SK-N-SH (cell line): Measurements from ENCODE around the gene PPP1R12B. TPM values are rescaled to one million over a fixed set of nuclear protein-coding genes. Genes with fewer than 3 reads are reported as not detected.

Experiments used
- CTCF ChIA-PET: fragments of 300-600, 350-600 bp; formaldehyde crosslinking; extraction: SDS; loops from one replicate; lab custom pipeline; 2021; lab: Yijun Ruan, JAX
- POLR2A ChIA-PET: fragments of 350-600 bp; sonication (Branson Sonifier 250); formaldehyde crosslinking; extraction: SDS; loops from one replicate; lab custom pipeline; 2020; ENCODE audit warnings: antibody characterized with exemption, inconsistent platforms; lab: Yijun Ruan, JAX
- DNase-seq: peaks from one replicate; pipeline ENCODE4 v3.0.0; 2012
- H2AFZ ChIP-seq: fragments of 200-600 bp; sonication (generic); 2 replicates; pipeline ENCODE4 v1.8.1; 2016; ENCODE audit warnings: antibody characterized with exemption, mild to moderate bottlenecking, low read depth
- H3F3A ChIP-seq: fragments of 200-600 bp; sonication (generic); replicated peaks from 2 replicates; pipeline ENCODE3; 2016; ENCODE audit warnings: antibody characterized with exemption, mild to moderate bottlenecking; ENCODE audit not compliant: insufficient read depth
- H3K27ac ChIP-seq, 2 experiments: fragments of 200-500 bp in 1 of 2; fragments of 200-600 bp in 1 of 2; sonication (Bioruptor generic) in 1 of 2; sonication (generic), shearing (Covaris generic) in 1 of 2; 2 replicates each; pipeline versions ENCODE4 v1.5.1 to v1.6.1; 2014 to 2016; ENCODE audit warnings: low read depth in 2 of 2, inconsistent platforms in 1 of 2, low read length in 1 of 2, mild to moderate bottlenecking in 1 of 2, mixed read lengths in 1 of 2
- H3K27me3 ChIP-seq: fragments of 200-600 bp; sonication (generic), shearing (Covaris generic); 2 replicates; pipeline ENCODE4 v1.6.1; 2016; ENCODE audit warnings: mixed run types; ENCODE audit not compliant: insufficient read depth
- H3K36me3 ChIP-seq, 2 experiments: fragments of 200-500 bp in 1 of 2; fragments of 200-600 bp in 1 of 2; sonication (Bioruptor generic) in 1 of 2; sonication (generic) in 1 of 2; replicated peaks in 1 of 2; 2 replicates each; pipeline versions ENCODE3 to v1.5.1; 2014 to 2016; ENCODE audit warnings: low read length in 1 of 2, mild to moderate bottlenecking in 1 of 2; ENCODE audit not compliant: insufficient read depth in 2 of 2, control insufficient read depth in 1 of 2
- H3K4me1 ChIP-seq, 2 experiments: fragments of 200-500 bp in 1 of 2; fragments of 200-600 bp in 1 of 2; sonication (Bioruptor generic) in 1 of 2; sonication (generic), shearing (Covaris generic) in 1 of 2; 2 replicates each; pipeline versions ENCODE4 v1.5.1 to v1.6.1; 2014 to 2016; ENCODE audit warnings: low read depth in 1 of 2, low read length in 1 of 2, mixed run types in 1 of 2; ENCODE audit not compliant: insufficient read depth in 2 of 2, control insufficient read depth in 1 of 2
- H3K4me2 ChIP-seq: fragments of 200-600 bp; sonication (generic), shearing (Covaris generic); 2 replicates; pipeline ENCODE4 v1.6.1; 2017; ENCODE audit warnings: mixed run types
- H3K4me3 ChIP-seq, 2 experiments: fragments of 200-500 bp in 1 of 2; fragments of 200-600 bp in 1 of 2; sonication (Bioruptor generic) in 1 of 2; sonication (generic), shearing (Covaris generic) in 1 of 2; 2 replicates each; pipeline versions ENCODE4 v1.5.1 to v1.8.1; 2014 to 2016; ENCODE audit warnings: low read depth in 2 of 2, inconsistent platforms in 1 of 2, low read length in 1 of 2, mild to moderate bottlenecking in 1 of 2, mixed read lengths in 1 of 2, moderate library complexity in 1 of 2
- H3K79me2 ChIP-seq: fragments of 200-600 bp; sonication (generic); 2 replicates; pipeline ENCODE4 v1.8.1; 2017; ENCODE audit warnings: mild to moderate bottlenecking; ENCODE audit not compliant: insufficient read depth
- H3K9ac ChIP-seq: fragments of 200-600 bp; sonication (generic); 2 replicates; pipeline ENCODE4 v1.6.1; 2017; ENCODE audit warnings: mixed run types
- H3K9me2 ChIP-seq: fragments of 200-600 bp; sonication (generic); 2 replicates; pipeline ENCODE4 v1.6.1; 2017; ENCODE audit warnings: mixed run types
- H3K9me3 ChIP-seq: fragments of 200-600 bp; sonication (generic); 2 replicates; pipeline ENCODE4 v1.6.1; 2017; ENCODE audit warnings: mixed run types, mild to moderate bottlenecking, moderate library complexity
- H4K20me1 ChIP-seq: fragments of 200-600 bp; sonication (generic); 2 replicates; pipeline ENCODE4 v1.6.1; 2017; ENCODE audit warnings: mild to moderate bottlenecking, mixed run types; ENCODE audit not compliant: insufficient read depth
- CHD2 ChIP-seq: fragments of 150-350 bp; IDR thresholded peaks from 2 replicates; pipeline ENCODE4 v1.6.1; 2018; ENCODE audit warnings: low read length; ENCODE audit not compliant: partially characterized antibody
- FOSL2 ChIP-seq: IDR thresholded peaks from 2 replicates; pipeline ENCODE4 v1.4.0; 2012; ENCODE audit warnings: low read depth, mild to moderate bottlenecking, moderate library complexity, borderline replicate concordance
- FOXM1 ChIP-seq: IDR thresholded peaks from 2 replicates; pipeline ENCODE4 v1.4.0; 2012; ENCODE audit warnings: low read depth, mild to moderate bottlenecking
- MXI1 ChIP-seq: IDR thresholded peaks from 2 replicates; pipeline ENCODE4 v1.6.1; 2012; ENCODE audit warnings: mild to moderate bottlenecking, low read depth, low read length, improper control_type of control experiment
- NFIC ChIP-seq: IDR thresholded peaks from 2 replicates; pipeline ENCODE4 v1.4.0; 2012; ENCODE audit warnings: borderline replicate concordance
- NRF1 ChIP-seq: IDR thresholded peaks from 2 replicates; pipeline ENCODE4 v1.6.1; 2012; ENCODE audit warnings: low read depth, mild to moderate bottlenecking, low read length
- POLR2AphosphoS5 ChIP-seq: IDR thresholded peaks from 2 replicates; pipeline ENCODE4 v1.6.1; 2012; ENCODE audit warnings: low read depth, low read length
- RCOR1 ChIP-seq: fragments of 150-350 bp; IDR thresholded peaks from 2 replicates; pipeline ENCODE4 v1.6.1; 2017; ENCODE audit warnings: antibody characterized with exemption, low read length
- RXRA ChIP-seq: IDR thresholded peaks from 2 replicates; pipeline ENCODE4 v1.4.0; 2012; ENCODE audit warnings: low read depth, mild to moderate bottlenecking, borderline replicate concordance
- SIN3A ChIP-seq: IDR thresholded peaks from 2 replicates; pipeline ENCODE4 v1.6.1; 2012; ENCODE audit warnings: low read depth, mild to moderate bottlenecking, low read length, moderate library complexity, borderline replicate concordance
- SMC3 ChIP-seq: IDR thresholded peaks from 2 replicates; pipeline ENCODE4 v1.6.1; 2012; ENCODE audit warnings: low read depth, low read length, improper control_type of control experiment
- TAF1 ChIP-seq: IDR thresholded peaks from 2 replicates; pipeline ENCODE4 v1.6.1; 2012; ENCODE audit warnings: low read depth, mild to moderate bottlenecking, low read length, moderate library complexity, borderline replicate concordance
- TCF12 ChIP-seq: IDR thresholded peaks from 2 replicates; pipeline ENCODE4 v1.4.0; 2012
- TEAD4 ChIP-seq: IDR thresholded peaks from 2 replicates; pipeline ENCODE4 v1.4.0; 2012; ENCODE audit warnings: mild to moderate bottlenecking, borderline replicate concordance; ENCODE audit not compliant: insufficient read depth
- WGBS: methylation state at CpG from one replicate; pipeline ENCODE4 v1.1.6; 2017; ENCODE audit warnings: low lambda C conversion rate; 5-methylcytosine and 5-hydroxymethylcytosine counted together
- polyA plus RNA-seq, 3 experiments: library from polyadenylated mRNA; depleted of rRNA; stranded (reverse); fragments of >200 nt; gene quantifications; 2 replicates each; pipeline ENCODE4 v1.2.3, GENCODE V29; 2012
- TF ChIP-seq, protein P1 (sequence below): IDR thresholded peaks from 2 replicates; pipeline ENCODE4 v1.4.0; 2012; ENCODE audit warnings: low read depth
- TF ChIP-seq, protein P2 (sequence below): IDR thresholded peaks from 2 replicates; pipeline ENCODE4; 2012
- TF ChIP-seq, protein P3 (sequence below): fragments of 150-350 bp; IDR thresholded peaks from 2 replicates; pipeline ENCODE4 v1.6.1; 2016; ENCODE audit warnings: mild to moderate bottlenecking, low read depth, low read length
- TF ChIP-seq, protein P4 (sequence below): IDR thresholded peaks from 2 replicates; pipeline ENCODE4 v1.4.0; 2012; ENCODE audit warnings: low read depth, borderline replicate concordance
- TF ChIP-seq, protein P5 (sequence below): fragments of 150-350 bp; IDR thresholded peaks from 2 replicates; pipeline ENCODE4 v1.6.1; 2017; ENCODE audit warnings: antibody characterized with exemption, low read length, low read depth, borderline replicate concordance

The PPP1R12B gene
- polyA plus RNA-seq, 1 of the 3 experiments (the other 2 are of a cell fraction), result 2.8 TPM

DNA sequence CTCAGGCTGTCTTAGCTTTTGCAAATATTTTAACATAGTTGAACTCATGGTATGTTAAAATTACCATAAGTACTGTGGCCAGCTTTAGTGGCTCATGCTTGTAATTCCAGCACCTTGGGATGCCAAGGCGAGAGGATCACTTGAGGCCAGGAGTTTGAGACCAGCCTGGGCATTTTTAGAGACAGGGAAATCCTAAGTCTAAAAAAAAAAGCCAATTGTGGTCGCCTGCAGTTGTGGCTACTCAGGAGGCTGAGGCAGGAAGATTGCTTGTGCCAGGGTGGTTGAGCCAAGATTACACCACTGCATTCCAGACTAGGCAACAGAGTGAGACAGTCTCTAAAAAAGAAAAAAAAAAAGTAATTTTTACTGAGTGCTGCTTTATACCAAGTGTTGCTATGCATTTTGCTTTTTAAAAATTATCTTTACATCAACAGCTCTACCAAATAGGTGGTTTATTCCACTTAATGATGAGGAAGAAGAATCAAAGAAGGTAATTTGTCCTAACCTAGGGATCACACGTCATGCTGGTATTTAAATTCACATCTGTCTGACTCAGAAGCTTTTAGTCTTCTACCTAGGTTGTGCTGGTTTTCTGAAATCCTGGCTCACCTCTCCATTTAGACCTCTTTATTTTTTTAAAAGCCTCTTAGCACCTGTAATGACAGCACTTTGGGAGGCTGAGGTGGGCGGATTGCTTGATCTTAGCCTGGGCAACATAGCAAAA lies 16.8 kb downstream of the PPP1R12B start:
- peaks cover 7% of the 10 kb centered on the region for H3K79me2 ChIP-seq
- no peaks in the 10 kb centered on the region for H4K20me1 ChIP-seq
- peaks cover 0 to 2% of the 10 kb centered on the region in 2 experiments; a peak in 1 of 4 replicates for H3K4me1 ChIP-seq
- CTCF ChIA-PET, result interaction anchor here (1.1 kb wide), 1 partner anchor 21 kb away, joined by 7 read pairs; no protein-coding TSS in a partner anchor
- H3K27me3 ChIP-seq, result no peaks in the 10 kb centered on the region
- H3K9ac ChIP-seq, result no peak overlapping the region
- POLR2A ChIA-PET, result no interaction called here
- H3F3A ChIP-seq, result no peaks in the 10 kb centered on the region
- DNase-seq, result no peak
- TF ChIP-seq, protein P1, sequence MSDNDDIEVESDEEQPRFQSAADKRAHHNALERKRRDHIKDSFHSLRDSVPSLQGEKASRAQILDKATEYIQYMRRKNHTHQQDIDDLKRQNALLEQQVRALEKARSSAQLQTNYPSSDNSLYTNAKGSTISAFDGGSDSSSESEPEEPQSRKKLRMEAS, result no peak
- TF ChIP-seq NFIC, result no peak
- TF ChIP-seq CHD2, result no peak
- TF ChIP-seq FOXM1, result no peak
- no peak for TF ChIP-seq RCOR1
- TF ChIP-seq SIN3A, result no peak
- TF ChIP-seq, protein P2, sequence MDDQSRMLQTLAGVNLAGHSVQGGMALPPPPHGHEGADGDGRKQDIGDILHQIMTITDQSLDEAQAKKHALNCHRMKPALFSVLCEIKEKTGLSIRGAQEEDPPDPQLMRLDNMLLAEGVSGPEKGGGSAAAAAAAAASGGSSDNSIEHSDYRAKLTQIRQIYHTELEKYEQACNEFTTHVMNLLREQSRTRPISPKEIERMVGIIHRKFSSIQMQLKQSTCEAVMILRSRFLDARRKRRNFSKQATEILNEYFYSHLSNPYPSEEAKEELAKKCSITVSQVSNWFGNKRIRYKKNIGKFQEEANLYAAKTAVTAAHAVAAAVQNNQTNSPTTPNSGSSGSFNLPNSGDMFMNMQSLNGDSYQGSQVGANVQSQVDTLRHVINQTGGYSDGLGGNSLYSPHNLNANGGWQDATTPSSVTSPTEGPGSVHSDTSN, result no peak
- TF ChIP-seq TAF1, result no peak
- TF ChIP-seq POLR2AphosphoS5, result no peak
- TF ChIP-seq, protein P3, sequence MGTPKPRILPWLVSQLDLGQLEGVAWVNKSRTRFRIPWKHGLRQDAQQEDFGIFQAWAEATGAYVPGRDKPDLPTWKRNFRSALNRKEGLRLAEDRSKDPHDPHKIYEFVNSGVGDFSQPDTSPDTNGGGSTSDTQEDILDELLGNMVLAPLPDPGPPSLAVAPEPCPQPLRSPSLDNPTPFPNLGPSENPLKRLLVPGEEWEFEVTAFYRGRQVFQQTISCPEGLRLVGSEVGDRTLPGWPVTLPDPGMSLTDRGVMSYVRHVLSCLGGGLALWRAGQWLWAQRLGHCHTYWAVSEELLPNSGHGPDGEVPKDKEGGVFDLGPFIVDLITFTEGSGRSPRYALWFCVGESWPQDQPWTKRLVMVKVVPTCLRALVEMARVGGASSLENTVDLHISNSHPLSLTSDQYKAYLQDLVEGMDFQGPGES, result no peak
- no peak for TF ChIP-seq RXRA
- no peak for TF ChIP-seq TCF12
- no peak for TF ChIP-seq MXI1
- no peak for TF ChIP-seq TEAD4
- TF ChIP-seq, protein P4, sequence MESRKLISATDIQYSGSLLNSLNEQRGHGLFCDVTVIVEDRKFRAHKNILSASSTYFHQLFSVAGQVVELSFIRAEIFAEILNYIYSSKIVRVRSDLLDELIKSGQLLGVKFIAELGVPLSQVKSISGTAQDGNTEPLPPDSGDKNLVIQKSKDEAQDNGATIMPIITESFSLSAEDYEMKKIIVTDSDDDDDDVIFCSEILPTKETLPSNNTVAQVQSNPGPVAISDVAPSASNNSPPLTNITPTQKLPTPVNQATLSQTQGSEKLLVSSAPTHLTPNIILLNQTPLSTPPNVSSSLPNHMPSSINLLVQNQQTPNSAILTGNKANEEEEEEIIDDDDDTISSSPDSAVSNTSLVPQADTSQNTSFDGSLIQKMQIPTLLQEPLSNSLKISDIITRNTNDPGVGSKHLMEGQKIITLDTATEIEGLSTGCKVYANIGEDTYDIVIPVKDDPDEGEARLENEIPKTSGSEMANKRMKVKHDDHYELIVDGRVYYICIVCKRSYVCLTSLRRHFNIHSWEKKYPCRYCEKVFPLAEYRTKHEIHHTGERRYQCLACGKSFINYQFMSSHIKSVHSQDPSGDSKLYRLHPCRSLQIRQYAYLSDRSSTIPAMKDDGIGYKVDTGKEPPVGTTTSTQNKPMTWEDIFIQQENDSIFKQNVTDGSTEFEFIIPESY, result no peak
- TF ChIP-seq, protein P5, sequence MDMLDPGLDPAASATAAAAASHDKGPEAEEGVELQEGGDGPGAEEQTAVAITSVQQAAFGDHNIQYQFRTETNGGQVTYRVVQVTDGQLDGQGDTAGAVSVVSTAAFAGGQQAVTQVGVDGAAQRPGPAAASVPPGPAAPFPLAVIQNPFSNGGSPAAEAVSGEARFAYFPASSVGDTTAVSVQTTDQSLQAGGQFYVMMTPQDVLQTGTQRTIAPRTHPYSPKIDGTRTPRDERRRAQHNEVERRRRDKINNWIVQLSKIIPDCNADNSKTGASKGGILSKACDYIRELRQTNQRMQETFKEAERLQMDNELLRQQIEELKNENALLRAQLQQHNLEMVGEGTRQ, result no peak
- TF ChIP-seq SMC3, result no peak
- no peak for TF ChIP-seq FOSL2
- no peak for TF ChIP-seq NRF1
- H3K36me3 ChIP-seq, result no peaks in the 10 kb centered on the region
- H2AFZ ChIP-seq, result no peak overlapping the region
- no peak overlapping the region for H3K4me3 ChIP-seq
- no peaks in the 10 kb centered on the region for H3K9me2 ChIP-seq
- 88% methylated on average over 4 of the region's 4 CpGs for WGBS
- no peaks in the 10 kb centered on the region for H3K9me3 ChIP-seq
- no peak overlapping the region for H3K4me2 ChIP-seq
- no peak overlapping the region for H3K27ac ChIP-seq
